ENCODE results near the gene THUMPD3.

THUMPD3 gene

GRCh38 chr3:9362731-9363530 lies at the start of gene THUMPD3:
Gene THUMPD3, plus strand, starts transcription at chr3:9363054. Its CDS starts 2,015 bp downstream, at chr3:9365069.
- in situ Hi-C loops (cut with HindIII; ENCODE audit: low pct_unique_long_range_greater_than_20kb, low sequenced_read_pairs): no loop called here
- DNase-seq (ENCODE audit: low read depth in 1 of 2, low spot score in 1 of 2): peak; percentile 62 to 91
- no peak for TF ChIP-seq JUND (IDR thresholded peaks at IDR 0.05; ENCODE audit: low read depth)

- in situ Hi-C loops (cut with HindIII; ENCODE audit: low pct_unique_long_range_greater_than_20kb, low sequenced_read_pairs): no loop called here
- no peak for TF ChIP-seq JUND (IDR thresholded peaks at IDR 0.05; ENCODE audit: low read depth)
- peak; percentile 29 to 78 for DNase-seq (ENCODE audit: low read depth in 1 of 2, low spot score in 1 of 2)
Observed at GRCh38 chr3:9314796-9315195, 48.1 kb upstream of the THUMPD3 start.

GRCh38 chr3:9316881-9317361 lies 45.9 kb upstream of the THUMPD3 start:
- no peak for TF ChIP-seq JUND (IDR thresholded peaks at IDR 0.05; ENCODE audit: low read depth)
- DNase-seq (ENCODE audit: low read depth in 1 of 2, low spot score in 1 of 2): no peak
- in situ Hi-C loops (cut with HindIII; ENCODE audit: low pct_unique_long_range_greater_than_20kb, low sequenced_read_pairs): no loop called here

GRCh38 chr3:9322780-9323179 lies 40.1 kb upstream of the THUMPD3 start:
- no peak for TF ChIP-seq JUND (IDR thresholded peaks at IDR 0.05; ENCODE audit: low read depth)
- in situ Hi-C loops (cut with HindIII; ENCODE audit: low pct_unique_long_range_greater_than_20kb, low sequenced_read_pairs): no loop called here
- no peak for DNase-seq (ENCODE audit: low read depth in 1 of 2, low spot score in 1 of 2)

- in situ Hi-C loops (cut with HindIII; ENCODE audit: low pct_unique_long_range_greater_than_20kb, low sequenced_read_pairs): no loop called here
- DNase-seq (ENCODE audit: low read depth in 1 of 2, low spot score in 1 of 2): no peak
- TF ChIP-seq JUND (IDR thresholded peaks at IDR 0.05; ENCODE audit: low read depth): no peak
Observed at GRCh38 chr3:9324944-9325343, 37.9 kb upstream of the THUMPD3 start.

- in situ Hi-C loops (cut with HindIII; ENCODE audit: low pct_unique_long_range_greater_than_20kb, low sequenced_read_pairs): no loop called here
- no peak for DNase-seq (ENCODE audit: low read depth in 1 of 2, low spot score in 1 of 2)
Observed at GRCh38 chr3:9327578-9327977, 35.3 kb upstream of the THUMPD3 start.

GRCh38 chr3:9330166-9330703 lies 32.6 kb upstream of the THUMPD3 start:
- TF ChIP-seq JUND (IDR thresholded peaks at IDR 0.05; ENCODE audit: low read depth): no peak
- in situ Hi-C loops (cut with HindIII; ENCODE audit: low pct_unique_long_range_greater_than_20kb, low sequenced_read_pairs): no loop called here
- DNase-seq (ENCODE audit: low read depth in 1 of 2, low spot score in 1 of 2): no peak

More at GRCh38 chr3:9327578-9327977, 35.3 kb upstream of the THUMPD3 start:
- no peak for TF ChIP-seq JUND (IDR thresholded peaks at IDR 0.05; ENCODE audit: low read depth)

- DNase-seq (ENCODE audit: low read depth in 1 of 2, low spot score in 1 of 2): no peak
- TF ChIP-seq JUND (IDR thresholded peaks at IDR 0.05; ENCODE audit: low read depth): no peak
- in situ Hi-C loops (cut with HindIII; ENCODE audit: low pct_unique_long_range_greater_than_20kb, low sequenced_read_pairs): no loop called here
Observed at GRCh38 chr3:9331171-9331570, 31.7 kb upstream of the THUMPD3 start.

GRCh38 chr3:9332250-9333030 lies 30.4 kb upstream of the THUMPD3 start:
- no peak for TF ChIP-seq JUND (IDR thresholded peaks at IDR 0.05; ENCODE audit: low read depth)
- no peak for DNase-seq (ENCODE audit: low read depth in 1 of 2, low spot score in 1 of 2)
- in situ Hi-C loops (cut with HindIII; ENCODE audit: low pct_unique_long_range_greater_than_20kb, low sequenced_read_pairs): no loop called here

GRCh38 chr3:9339761-9340471 lies 22.9 kb upstream of the THUMPD3 start:
- DNase-seq (ENCODE audit: low read depth in 1 of 2, low spot score in 1 of 2): no peak
- no peak for TF ChIP-seq JUND (IDR thresholded peaks at IDR 0.05; ENCODE audit: low read depth)
- in situ Hi-C loops (cut with HindIII; ENCODE audit: low pct_unique_long_range_greater_than_20kb, low sequenced_read_pairs): no loop called here

GRCh38 chr3:9340472-9340902 lies 22.4 kb upstream of the THUMPD3 start:
- no peak for DNase-seq (ENCODE audit: low read depth in 1 of 2, low spot score in 1 of 2)
- in situ Hi-C loops (cut with HindIII; ENCODE audit: low pct_unique_long_range_greater_than_20kb, low sequenced_read_pairs): no loop called here
- TF ChIP-seq JUND (IDR thresholded peaks at IDR 0.05; ENCODE audit: low read depth): no peak

- peak in 1 of 2 experiments; percentile 14 for DNase-seq (ENCODE audit: low read depth in 1 of 2, low spot score in 1 of 2)
- TF ChIP-seq JUND (IDR thresholded peaks at IDR 0.05; ENCODE audit: low read depth): no peak
- in situ Hi-C loops (cut with HindIII; ENCODE audit: low pct_unique_long_range_greater_than_20kb, low sequenced_read_pairs): no loop called here
Observed at GRCh38 chr3:9342696-9343095, 20.2 kb upstream of the THUMPD3 start.
